Measurements from ENCODE around the gene SOX13.
"Not testable (repeated sequence)": the region's sequence is repeated elsewhere in the genome, so short reads cannot be mapped to it uniquely, and the experiment has no call there.

Gene SOX13

DNA sequence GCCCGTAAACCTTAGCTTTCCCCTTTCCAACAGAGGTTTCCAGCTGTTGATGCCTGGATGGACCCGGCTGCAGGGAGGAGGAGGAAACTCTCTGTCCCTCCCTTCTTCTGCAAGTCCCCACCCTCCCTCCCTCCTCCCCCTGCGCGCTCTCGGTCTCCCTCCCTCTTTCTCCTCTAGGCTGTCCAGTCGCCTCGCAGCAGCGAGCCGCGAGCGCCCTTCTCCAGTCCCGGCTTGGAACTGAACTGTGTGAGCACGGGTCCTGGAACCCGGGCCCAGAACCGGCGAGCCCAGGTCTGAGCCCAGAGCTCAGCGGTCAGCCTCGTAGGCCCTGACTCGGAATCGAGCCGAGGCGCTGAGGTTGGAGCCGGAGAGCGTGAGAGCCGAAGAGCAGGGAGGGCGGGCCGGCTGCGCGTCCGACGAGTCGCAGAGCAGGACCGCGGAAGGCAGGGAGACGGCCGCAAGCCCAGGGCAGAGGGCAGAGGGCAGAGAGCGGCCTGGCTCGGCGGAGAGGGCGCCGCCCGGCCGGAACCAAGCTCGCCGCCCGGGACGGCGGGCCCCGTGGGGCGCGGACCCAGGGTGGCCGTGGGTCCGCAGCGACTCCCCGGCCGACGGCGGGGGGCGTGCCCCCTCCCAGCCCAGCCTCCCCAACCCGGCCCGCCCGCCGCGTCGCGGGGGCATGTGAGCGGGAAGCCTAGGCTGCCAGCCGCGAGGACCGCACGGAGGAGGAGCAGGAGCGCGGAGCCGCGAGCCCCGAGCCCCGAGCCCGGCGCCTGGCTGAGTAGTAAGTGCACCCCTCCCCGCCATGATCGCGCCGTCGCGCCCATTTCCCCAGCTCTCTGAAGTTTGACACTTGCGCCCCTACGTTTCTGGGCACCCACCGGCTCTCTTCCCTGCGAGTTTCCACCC lies at the start of gene SOX13:
Gene SOX13 (plus strand): TSS at position 185 of the 906 bp plus-strand sequence. CDS start 39,801 bp downstream, outside the sequence.
- DNase-seq (ENCODE audit: low read depth) = peak; percentile 82

DNA sequence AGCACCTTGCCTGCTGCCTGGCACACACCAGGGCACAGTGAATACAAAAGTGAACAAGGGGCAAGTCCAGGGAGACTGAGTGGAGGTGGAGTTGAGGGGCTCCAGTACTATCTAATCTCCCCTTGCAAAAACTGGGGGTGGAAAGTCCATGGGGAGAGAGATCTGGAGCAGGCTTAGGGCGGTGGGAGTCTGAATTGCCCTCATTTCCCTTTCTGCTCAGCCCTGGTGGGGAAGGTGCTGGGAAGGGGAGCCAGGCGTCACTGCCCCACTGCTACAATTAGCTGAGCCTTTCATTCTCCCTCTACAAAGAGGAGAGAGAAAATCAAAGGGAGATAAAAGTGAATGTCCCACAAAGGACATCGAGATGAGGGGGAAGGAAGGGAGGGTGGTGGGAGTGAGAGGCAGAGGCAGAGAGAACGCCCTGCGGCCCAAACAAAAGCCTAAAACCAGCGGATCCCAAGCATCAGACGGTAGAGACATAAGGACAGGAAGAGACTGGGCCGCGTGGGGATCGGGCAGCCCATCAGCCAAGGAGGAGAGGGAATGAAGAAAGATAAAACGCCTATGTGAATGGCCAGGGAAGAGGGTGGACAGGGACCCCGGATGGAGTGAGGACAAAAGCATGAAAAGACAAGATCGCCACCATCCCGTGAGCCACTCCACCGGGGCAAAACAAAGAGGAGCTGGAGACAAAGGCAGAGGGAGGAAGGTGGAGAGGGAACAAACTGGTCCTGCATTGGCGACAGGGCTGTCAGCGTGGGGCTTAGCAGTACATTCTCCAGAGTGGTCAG lies 46.8 kb upstream of the SOX13 start:
- DNase-seq (ENCODE audit: low read depth) = no peak

DNA sequence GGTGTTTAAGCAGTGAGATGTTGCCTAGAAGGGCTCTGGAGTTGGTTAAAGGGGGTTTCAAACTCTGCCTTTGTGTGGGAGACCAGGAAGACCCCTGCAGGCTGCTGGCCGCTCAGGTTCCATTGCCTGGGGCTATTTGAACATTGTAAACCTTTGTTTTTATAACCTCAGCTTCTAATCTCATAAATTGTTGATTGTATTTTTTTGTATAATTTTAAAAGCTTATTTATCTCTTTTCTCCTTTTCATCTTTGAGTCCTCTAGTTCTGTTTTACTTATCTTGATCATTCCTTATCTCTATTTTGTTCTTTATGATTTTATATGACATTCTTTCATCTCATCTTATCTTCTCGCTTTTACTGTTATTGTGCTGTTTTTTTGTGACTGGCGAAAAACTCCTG lies 45.5 kb upstream of the SOX13 start:
- no peak for DNase-seq (ENCODE audit: low read depth)

DNA sequence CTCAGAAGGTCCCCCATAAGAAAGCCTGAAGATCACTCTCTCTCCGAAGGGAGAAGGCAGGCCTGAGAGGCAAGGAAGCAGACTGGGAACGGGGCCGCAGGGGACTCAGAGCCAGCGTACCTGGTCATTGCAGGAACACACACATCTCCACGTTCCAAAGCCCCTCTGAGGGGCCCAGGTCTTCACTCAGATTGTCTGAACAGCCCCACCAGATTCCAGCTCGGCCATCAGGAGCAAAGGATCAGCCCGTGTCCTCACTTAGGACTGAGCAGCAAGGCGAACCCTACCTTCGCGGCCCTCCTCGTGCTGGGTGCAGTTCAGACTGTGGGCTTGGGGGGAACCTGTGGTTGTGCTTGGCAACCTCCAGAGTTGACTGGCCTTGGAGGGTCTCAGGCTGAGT lies 43.9 kb upstream of the SOX13 start:
- DNase-seq (ENCODE audit: low read depth) = no peak

DNA sequence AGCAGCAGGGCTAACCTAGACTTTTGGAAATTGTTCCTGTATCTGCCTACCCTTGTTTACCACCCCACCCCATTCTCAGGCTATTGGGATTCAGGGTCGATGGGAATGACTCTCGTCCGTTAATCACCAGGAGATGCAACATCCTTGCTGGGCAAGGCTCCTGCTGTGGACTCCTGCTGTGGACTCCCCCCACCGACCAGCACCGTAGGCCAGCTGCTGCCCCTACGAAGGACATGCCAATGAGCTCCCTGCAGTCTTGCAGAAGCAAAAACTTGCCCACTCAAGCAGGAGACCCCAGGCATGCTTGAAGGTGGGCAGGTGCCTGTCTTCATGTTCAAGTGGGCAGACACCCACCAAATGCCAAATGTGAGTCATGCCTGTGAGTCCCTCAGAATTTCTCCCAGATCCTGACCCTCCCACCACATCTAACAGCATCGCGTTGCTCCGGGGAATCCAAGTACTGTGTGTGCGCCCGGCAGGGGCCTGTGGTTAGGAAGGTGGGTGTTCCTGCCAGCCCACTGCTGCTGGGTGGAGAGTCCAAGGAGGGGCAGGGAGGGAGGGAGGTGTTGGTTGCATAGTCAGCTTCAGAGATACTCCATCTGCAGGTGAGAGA lies 41.7 kb upstream of the SOX13 start:
- no peak for DNase-seq (ENCODE audit: low read depth)

DNA sequence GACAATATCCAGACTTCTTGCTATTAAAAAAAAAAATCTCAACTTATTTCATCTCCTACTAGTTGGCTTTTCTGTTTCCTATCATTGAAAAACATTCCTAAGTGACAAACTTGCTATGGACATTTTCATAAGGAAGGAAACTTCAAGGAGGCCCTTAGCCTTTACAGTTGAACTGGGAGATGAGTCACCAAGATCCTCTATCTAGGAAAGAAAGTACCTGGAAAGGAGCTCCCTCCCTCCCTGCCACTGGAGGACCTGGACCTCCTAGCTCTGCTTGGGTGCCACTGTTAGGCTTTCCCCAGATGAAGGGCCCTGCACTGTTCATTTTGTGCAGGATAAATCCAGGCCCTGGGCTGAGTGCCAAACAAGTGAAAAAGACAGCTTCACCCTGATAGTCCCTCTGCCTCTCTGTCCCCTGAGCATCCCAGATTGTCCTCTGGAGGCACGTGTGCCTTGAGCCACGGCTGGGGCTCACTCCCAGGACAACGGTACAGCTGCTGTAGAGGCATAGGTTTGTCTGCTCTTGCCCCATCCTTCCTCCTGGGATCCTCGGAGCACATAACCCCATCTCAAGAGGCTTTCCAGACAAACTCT lies 40.2 kb upstream of the SOX13 start:
- DNase-seq (ENCODE audit: low read depth) = no peak

DNA sequence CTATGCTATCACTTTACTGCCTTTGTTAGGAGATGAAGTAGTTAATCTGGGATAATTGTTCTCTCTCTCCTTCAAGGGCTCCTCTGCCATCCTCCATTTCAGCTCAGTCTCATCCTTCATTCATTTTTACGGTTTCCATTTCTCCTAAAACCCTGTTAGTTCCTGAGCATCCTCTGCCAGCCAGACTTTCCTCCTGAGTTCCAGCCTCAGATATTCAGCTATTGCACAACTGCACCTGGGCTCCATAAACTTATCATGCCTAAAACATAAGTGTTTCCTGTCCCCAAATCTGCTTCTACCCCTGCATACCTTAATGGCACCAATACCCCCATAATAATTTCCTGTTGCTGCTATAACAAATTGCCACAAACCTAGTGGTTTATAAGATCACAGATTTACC lies 39.6 kb upstream of the SOX13 start:
- DNase-seq (ENCODE audit: low read depth) = no peak

DNA sequence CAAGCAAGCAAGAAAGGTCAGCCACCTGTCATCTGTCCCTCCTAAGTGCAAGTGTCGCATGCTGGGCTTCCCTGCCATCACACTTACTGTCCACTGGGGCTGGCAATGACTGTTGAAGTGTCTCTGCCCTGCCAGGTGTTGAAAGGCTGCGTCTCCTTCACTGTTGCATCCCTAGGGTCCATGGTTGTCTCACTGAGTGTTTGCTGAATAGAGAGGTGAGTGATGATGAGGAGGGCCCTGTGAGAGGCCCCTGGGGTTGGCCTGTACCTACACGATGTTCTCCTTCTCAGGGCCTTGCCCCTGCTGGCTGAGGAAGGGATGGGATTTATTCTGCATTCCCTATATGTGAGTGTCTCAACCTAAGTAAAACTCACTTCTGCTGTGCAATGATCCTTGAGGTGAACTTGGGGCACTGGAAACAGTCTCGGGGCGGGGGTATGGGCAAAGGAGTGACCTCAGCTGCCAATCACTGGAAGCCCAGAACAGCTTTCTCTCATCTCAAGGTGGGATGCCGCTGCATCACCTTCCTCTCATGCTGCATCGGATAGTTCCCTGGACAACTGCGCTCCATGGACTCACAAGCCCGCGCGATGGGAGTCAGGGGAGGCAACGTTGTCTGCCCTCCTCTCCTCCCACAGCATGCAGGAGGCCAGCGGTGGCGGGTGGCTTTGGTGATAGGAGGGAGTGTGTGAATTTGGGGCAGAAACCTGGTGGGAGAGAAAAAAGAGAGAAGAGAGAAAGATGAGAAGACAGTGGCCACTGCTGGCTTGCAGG lies 35.8 kb upstream of the SOX13 start:
- no peak for DNase-seq (ENCODE audit: low read depth)

DNA sequence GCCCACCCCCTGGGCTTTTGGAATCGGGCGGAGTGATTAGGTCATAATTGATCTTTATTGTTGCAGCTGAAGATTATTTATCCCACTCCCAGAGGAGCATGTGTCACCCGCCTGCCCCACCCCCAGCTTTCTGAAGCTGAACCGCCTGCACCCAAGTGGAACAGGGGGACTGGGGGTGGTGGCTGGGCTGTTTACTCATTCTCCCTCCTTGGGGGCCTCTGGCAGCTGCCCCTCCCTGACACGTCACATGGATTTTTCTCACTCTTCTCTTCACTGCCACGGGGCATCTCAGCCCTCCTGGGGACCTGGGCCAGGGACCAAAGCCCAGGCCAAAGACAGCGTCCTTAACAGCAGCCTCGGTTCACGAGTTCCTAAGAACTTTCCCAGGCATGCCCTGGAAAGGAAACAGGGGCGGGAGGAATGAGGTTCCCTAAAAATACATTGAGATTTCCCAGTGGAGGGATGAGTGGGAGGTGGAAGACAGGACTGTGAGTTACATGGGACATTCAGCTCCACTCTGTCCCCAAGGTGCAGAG lies 31.6 kb upstream of the SOX13 start:
- no peak for DNase-seq (ENCODE audit: low read depth)

DNA sequence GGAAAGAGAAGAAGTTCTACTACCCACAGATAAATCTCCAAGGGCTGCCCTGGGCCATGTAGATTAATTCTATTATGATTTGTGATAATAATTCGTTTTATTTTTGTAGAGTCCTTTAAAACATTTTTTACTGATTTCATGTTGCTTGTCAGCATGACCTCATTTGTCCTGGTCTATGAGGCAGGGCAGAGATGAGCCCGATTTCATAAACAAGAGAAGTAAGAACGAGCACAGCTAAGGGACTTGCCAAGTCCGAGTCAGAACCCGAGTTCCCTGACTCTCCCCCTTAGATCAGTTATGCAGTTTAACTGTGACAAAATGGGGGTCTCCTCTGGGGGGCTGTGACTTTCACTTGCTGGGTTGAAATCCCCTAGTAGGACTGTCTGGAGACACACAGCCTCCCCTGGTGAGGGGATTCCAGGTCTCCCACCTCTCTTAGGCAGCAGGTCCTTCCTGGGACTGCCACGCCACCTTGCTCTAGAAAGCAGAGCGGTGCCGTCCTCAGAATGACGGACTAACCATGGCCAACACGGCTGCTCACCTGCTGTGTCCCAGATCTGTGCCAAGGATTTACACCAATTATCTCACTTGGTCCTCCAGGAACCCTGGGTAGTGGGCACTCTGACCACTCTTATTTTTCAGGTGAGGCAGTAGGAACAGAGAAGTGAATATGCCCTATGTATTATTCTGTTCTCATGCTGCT lies 31.0 kb upstream of the SOX13 start:
- peak; percentile 21 for DNase-seq (ENCODE audit: low read depth)

DNA sequence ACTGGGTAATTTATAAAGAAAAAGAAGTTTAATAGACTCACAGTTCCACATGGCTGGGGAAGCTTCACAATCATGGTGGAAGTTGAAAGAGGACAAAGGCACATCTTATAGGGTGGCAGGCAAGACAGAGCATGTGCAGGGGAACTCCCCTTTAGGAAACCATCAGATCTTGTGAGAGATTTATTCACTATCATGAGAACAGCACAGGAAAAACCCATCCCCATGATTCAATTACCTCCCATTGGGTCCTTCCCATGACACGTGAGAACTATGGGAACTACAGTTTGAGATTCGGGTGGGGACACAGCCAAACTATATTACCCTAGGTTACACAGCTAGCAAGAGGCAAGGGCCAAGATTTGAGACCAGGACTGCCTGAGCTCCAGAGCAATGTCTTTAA lies 30.4 kb upstream of the SOX13 start:
- DNase-seq (ENCODE audit: low read depth) = no peak

DNA sequence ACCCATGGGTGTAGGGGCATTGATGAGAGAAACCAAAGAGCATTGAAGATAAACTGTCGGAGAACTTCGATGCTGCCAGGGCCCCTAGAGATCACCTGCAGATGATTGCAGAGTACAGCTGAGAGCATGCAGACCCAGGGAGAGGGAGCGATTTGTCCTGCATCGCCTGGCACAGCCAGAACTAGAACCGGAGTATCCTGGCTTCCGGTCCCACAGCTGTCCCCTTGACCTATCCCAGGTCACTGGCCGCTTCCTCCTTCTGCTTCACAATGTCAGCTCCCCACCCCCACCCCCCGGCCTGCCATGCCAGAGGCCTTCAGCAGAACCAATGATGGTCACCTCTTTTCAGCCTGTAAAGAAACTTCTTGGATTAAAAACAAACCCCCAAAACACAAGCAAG lies 29.2 kb upstream of the SOX13 start:
- DNase-seq (ENCODE audit: low read depth) = no peak

DNA sequence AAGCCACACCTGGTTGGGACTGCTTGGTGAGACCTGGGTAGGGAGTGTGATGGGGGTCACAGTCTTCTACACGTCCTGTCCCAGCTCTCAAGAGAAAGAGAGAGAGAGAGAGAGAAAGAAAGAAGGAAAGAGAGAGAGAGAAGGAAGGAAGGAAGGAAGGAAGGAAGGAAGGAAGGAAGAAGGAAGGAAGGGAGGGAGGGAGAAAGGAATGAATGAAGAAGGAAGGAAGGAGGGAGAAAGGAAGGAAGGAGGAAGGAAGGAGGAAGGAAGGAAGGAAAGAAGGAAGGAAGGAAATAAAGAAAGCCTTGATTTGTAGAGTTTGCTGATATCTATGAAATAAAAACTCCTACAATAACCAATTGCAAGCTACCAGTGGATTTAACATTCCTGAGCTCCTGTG lies 28.5 kb upstream of the SOX13 start:
- DNase-seq (ENCODE audit: low read depth) = no peak

DNA sequence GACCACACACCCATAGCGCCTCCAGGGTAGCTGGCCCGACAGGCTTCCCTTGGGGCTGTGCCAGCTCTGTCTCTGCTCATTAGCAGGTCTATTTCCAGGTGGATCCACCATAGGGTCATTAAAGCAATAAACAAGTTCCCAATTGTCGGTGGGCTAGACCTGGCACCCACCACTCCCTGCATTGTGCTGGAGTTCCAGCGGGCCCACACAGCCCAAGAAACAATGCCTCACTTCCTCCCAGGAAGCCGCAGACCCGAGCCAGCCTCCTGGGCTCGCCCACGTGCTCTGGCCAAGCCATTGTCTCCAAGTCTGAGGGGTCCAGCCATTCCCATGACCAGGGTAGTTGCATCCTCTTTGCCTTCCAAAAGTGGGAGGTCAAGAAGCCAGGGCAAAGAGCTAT lies 27.5 kb upstream of the SOX13 start:
- DNase-seq (ENCODE audit: low read depth) = no peak

DNA sequence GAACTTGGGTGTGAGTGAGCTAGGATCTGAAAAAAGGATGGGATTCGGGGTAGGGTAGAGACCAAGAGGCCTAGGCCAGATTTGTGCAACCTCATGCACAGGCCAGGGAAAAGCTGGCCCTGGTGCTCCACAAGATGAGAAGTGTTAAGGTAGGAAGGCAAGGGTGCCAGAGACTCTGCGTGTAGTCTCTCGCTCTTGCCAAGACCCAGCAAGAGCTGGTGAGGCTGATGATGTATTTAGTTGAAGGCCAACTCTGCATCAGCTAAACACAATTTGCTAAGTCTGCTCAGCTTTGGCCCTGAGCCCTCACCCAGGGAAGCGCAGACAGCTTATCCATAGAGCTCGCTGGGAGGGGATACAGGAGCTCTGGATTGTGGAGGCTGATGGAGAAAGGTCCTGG lies 26.6 kb upstream of the SOX13 start:
- DNase-seq (ENCODE audit: low read depth) = no peak

DNA sequence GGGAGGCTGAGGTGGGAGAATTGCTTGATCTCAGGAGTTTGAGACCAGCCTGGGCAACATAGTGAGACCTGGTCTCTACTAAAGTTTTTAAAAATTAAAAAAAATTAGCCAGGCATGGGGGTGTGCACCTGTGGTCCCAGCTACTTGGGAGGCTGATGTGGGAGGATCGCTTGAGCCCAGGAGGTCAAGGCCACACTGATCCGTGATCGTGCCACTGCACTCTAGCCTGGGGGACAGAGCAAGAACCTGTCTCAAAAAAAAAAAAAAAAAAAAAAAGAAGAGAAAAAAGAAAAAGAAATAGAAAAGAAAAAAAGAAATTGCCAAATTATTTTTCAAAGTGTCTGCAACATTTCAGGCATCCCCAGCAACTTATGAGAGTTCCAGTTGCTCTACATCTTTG lies 24.1 kb upstream of the SOX13 start:
- not testable (repeated sequence) for DNase-seq (ENCODE audit: low read depth)

DNA sequence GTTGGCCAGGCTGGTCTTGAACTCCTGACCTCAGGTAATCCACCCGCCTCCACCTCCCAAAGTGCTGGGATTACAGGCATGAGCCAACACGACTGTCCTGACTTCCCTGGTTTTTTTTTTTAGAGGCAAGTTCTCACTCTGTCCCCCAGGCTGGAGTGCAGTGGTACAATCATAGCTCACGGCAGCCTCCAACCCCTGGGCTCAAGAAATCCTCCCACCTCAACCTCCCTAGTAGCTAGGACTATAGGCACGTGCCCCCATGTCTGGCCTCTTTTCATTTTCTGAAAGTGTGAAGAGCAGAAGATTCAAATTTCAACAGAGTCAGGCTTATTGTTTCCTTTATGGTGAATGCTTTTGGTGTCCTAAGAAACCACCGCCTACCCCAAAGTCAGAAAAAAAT lies 21.7 kb upstream of the SOX13 start:
- no peak for DNase-seq (ENCODE audit: low read depth)

DNA sequence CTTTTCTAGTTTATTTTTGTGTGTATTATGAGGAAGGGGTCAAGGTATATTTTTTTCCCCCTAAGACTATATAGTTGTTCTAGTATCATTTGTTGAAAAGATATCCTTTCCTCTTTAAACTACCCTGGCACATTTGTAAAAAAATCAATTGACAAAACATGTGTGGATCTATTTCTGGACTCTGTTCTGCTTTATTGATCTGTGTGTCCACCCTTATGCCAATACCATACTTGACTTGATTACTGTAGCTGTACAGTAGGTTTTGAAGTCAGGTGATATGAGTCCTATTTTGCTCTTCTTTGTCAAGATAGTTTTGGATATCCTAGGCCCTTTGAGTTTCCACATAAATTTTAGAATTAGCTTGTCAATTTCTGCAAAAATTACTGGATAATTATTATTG lies 21.2 kb upstream of the SOX13 start:
- no peak for DNase-seq (ENCODE audit: low read depth)

DNA sequence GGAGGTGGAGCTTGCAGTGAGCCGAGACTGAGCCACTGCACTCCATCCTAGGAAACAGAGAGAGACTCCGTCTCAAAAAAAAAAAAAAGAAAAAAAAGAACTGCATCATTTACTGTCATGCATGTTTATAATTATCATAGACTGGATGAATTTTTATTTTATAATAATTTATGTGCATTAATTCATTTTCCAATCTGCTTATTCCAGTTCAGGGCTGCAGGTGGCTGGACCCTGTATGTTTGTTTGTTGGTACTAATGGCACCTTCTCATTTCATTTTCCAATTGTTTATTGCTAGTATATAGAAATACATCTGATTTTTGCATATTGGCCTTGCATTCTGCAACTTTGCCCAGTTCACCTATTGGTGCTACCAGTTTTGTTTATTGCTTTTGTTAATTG lies 19.0 kb upstream of the SOX13 start:
- no peak for DNase-seq (ENCODE audit: low read depth)

DNA sequence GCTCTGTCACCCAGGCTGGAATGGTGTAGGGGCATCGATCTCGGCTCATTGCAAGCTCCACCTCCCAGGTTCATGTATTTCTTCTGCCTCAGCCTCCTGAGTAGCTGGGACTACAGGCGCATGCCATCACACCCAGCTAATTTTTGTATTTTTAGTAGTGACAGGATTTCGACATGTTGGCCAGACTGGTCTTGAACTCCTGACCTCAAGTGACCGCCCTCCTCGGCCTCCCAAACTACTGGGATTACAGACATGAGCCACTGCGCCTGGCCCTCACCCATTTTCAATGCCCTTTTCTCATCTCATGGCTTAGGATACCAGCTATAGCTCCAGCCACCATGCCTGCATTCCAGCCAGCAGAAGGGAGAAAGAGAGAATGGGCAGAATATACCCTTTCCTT lies 12.9 kb upstream of the SOX13 start:
- DNase-seq (ENCODE audit: low read depth) = no peak

DNA sequence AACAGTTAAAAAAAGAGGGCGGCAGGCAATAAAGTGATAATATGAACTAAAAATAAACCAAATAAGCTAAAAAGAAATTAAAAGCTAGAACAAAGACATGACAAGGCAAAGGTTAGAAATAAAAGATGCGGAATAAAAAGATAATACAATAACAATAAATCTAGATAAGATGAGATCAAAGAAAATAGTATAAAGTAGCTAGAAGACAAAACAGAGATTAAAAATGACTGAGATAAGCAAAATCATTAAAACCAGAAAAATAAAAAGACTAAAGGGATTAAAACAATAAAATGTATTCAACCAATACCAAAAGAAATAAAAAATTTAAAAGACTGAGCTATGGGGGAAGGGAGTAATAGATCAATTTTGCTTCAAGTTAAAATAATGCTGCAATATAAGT lies 10.8 kb upstream of the SOX13 start:
- no peak for DNase-seq (ENCODE audit: low read depth)

All from fibroblast of the conjunctiva (primary cell).